Activated CD4-positive, alpha-beta memory T cell treated with anti-CD3 and anti-CD28 coated beads, Interleukin-2, amount 10 ng/mL, durations not matched to agents 7 days and 5 days (primary cell): ENCODE data around the gene DOCK9. TPM values are rescaled to one million over a fixed set of nuclear protein-coding genes. Genes with fewer than 3 reads are reported as not detected.

Experiments
- CTCF ChIA-PET: fragments of 350-600 bp; sonication (Branson Sonifier 250); formaldehyde crosslinking; loops from one replicate; lab custom pipeline; 2021; ENCODE audit warnings: antibody characterized with exemption, inconsistent platforms; lab: Charles Lee
- POLR2A ChIA-PET: fragments of 350-600 bp; sonication (Branson Sonifier 250); formaldehyde crosslinking; loops from one replicate; lab custom pipeline; 2021; ENCODE audit warnings: antibody characterized with exemption; lab: Charles Lee
- DNase-seq: peaks from one replicate; pipeline ENCODE4 v3.0.0-alpha.2; 2020
- H3K27ac Mint-ChIP-seq: one replicate; pipeline ENCODE4 v1.8.0; 2021; ENCODE audit warnings: mild to moderate bottlenecking, mixed read lengths
- H3K27me3 Mint-ChIP-seq: one replicate; pipeline ENCODE4 v1.8.0; 2021; ENCODE audit warnings: mixed read lengths
- H3K36me3 Mint-ChIP-seq: one replicate; pipeline ENCODE4 v1.8.0; 2021; ENCODE audit warnings: low read depth, mixed read lengths
- H3K4me1 Mint-ChIP-seq: one replicate; pipeline ENCODE4 v1.8.0; 2021; ENCODE audit warnings: mixed read lengths
- H3K4me3 Mint-ChIP-seq: one replicate; pipeline ENCODE4 v1.8.0; 2021; ENCODE audit warnings: mild to moderate bottlenecking, mixed read lengths
- H3K9me3 Mint-ChIP-seq: one replicate; pipeline ENCODE4 v1.8.0; 2021; ENCODE audit warnings: mixed read lengths
- total RNA-seq, 2 experiments: library from RNA; stranded (reverse); gene quantifications; one replicate each; pipeline ENCODE4 v1.2.3, GENCODE V29; 2021

The DOCK9 gene
- total RNA-seq, 2 experiments from 2014 or later = 86.0 to 87.7 TPM

DNA sequence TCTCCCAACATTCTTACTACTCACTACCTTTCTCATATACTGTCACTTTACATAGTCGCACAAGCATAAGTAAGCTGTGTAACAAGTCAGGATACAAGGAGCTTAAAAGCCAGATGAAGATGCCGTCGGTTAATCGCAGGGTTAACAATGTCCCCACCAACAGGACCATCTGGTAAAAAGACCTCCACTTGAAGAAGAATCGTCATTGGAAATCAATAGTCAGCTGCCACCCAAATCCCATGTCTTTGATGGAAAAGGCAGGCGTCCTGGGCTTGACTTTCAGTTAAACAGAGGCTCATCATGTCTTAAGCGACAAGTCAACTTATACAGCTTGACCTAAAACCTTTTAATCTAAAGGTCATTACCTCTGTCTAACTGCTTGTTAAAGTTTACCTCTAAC lies 27.2 kb downstream of the DOCK9 start:
- Mint-ChIP-seq H3K36me3 (peaks cover 25% of the 10 kb centered on the region), H3K9me3 (no peaks in the 10 kb centered on the region), H3K27me3 (no peaks in the 10 kb centered on the region), H3K4me3 (no peak overlapping the region), H3K4me1 (peaks cover 2% of the 10 kb centered on the region), H3K27ac (no peak overlapping the region)
- ChIA-PET POLR2A (interaction anchor here (1.1 kb wide), 1 partner anchor 10 kb away, joined by 4 read pairs; no protein-coding TSS in a partner anchor), CTCF (no interaction called here)
- DNase-seq = no peak

DNA sequence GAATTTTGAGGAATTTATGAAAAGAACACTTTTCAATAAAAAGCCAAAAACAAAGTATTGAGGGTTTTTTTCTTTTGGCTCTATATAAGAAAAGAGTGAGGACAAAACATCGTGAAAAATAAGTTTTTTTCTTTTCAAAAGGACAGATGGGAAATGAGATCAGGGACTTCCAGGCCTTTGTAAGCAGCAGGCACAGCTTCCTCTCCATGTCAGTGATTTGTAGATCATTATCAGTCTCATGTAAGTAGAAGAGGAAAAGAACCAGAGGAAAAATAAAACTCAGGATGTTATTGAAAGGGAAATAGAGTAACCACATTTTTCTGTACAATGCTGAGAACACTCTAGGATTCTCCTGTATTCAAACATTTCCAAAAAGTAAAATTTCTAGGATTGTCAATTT lies 29.9 kb downstream of the DOCK9 start:
- Mint-ChIP-seq H3K27me3 (no peaks in the 10 kb centered on the region), H3K4me3 (no peak overlapping the region), H3K27ac (no peak overlapping the region), H3K36me3 (peaks cover 20% of the 10 kb centered on the region), H3K4me1 (peaks cover 2% of the 10 kb centered on the region), H3K9me3 (no peaks in the 10 kb centered on the region)
- CTCF ChIA-PET = no interaction called here
- POLR2A ChIA-PET = no interaction called here
- DNase-seq = no peak

DNA sequence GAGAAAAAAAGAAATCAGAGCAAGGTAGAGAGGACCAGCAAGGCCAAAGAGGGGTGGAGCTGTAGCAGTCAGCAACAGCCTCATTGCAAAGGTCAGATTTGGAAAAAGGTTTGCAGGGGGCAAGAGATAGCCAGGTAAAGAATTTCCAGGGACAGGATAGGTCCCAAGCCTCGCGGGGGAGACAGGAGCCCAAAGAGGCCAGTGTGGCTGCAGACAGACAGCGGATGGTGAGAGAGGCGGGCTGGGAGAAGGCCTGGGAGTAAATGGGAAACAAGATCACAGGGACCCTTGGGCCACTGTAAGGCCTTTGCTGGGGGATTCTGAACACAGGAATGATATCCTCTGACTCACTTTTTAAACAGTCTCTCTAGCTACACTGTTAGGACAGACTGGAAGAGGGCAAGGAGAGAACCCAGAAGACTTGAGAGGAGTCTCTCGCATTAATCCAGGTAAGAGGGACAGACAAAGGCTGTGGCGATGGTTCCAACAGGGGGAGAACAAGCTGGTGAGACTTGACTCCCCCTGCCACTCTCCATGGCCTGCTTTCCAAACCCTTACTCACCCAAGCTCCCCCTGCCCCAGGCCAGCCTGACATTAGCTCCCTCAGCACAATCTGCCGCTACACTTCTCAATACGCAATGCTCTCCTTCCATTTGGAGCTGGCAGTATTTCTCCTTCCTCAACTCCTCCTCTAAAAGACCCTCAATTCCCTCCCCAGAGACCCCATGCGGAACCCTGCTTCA lies 31.8 kb downstream of the DOCK9 start:
- Mint-ChIP-seq H3K27ac (no peak overlapping the region), H3K4me1 (peaks cover 2% of the 10 kb centered on the region), H3K36me3 (peaks cover 12% of the 10 kb centered on the region), H3K27me3 (no peaks in the 10 kb centered on the region), H3K9me3 (no peaks in the 10 kb centered on the region), H3K4me3 (no peak overlapping the region)
- ChIA-PET CTCF (no interaction called here), POLR2A (no interaction called here)
- no peak for DNase-seq

DNA sequence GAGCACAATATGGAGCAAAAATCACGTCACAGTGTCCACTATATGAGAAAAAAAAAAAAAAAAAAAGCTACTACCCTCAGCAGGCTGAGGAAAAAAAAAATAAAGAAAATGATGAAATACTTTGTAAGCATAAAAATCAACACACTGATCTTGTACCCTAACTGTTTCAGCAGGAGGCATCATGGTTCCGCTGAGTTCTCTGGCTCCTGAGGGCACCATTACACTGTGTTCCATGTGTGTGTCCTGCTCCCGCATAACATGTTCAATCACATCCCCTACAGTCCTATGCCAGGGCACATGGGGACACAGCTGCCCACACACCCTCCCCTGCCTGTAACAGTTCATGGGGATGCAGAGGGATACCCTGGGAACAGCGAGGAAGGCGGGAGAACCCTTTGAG lies 33.5 kb downstream of the DOCK9 start:
- no peak overlapping the region for H3K4me3 Mint-ChIP-seq
- H3K27ac Mint-ChIP-seq = no peak overlapping the region
- peaks cover 12% of the 10 kb centered on the region for H3K36me3 Mint-ChIP-seq
- DNase-seq = no peak
- ChIA-PET POLR2A (no interaction called here), CTCF (no interaction called here)
- H3K4me1 Mint-ChIP-seq = peaks cover 2% of the 10 kb centered on the region
- H3K9me3 Mint-ChIP-seq = no peaks in the 10 kb centered on the region
- H3K27me3 Mint-ChIP-seq = no peaks in the 10 kb centered on the region

DNA sequence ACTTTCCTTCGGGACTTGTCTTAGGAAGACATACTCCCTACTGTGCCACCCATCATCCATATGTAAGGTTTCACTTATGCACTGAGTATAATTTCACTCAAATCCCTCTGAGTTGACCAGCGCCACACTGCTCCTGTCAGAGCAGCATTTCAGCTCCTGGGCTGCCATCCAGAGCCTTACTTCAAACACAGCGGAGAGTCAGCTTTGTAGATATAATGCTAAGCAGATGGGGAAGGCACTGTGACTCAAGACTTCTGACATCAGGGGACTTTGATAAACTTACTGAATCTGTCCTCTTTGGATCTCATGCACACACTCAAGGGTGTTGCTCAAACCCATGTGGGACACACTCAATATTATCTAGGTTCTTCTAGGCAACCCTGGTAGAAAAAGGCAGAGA lies 34.9 kb downstream of the DOCK9 start:
- Mint-ChIP-seq H3K27me3 (no peaks in the 10 kb centered on the region), H3K36me3 (peaks cover 12% of the 10 kb centered on the region), H3K4me3 (no peak overlapping the region), H3K9me3 (no peaks in the 10 kb centered on the region), H3K4me1 (no peaks in the 10 kb centered on the region), H3K27ac (no peak overlapping the region)
- CTCF ChIA-PET = interaction anchor here (0.9 to 1.4 kb wide), 2 partner anchors 11 to 86 kb away, joined by 3 to 4 read pairs; no protein-coding TSS in a partner anchor
- POLR2A ChIA-PET = no interaction called here
- DNase-seq = no peak

DNA sequence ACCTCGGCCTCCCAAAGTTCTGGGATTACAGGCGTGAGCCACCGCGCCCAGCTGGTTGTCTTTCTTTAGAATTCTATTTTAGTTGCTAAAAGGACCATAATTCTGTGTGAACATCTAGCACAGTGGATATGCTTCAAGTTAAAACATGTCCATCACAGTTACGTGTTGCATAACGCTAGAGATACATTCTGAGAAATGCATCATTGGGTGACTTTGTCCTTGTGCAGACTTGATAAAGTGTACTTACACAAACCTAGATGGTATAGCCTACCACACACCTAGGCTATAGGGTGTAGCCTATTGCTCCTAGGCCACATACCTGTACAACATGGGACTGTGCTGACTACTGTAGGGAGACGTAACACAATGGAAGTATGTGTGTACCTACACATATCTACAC lies 35.4 kb downstream of the DOCK9 start:
- Mint-ChIP-seq H3K27ac (no peak overlapping the region), H3K4me3 (no peak overlapping the region), H3K36me3 (peaks cover 12% of the 10 kb centered on the region), H3K27me3 (no peaks in the 10 kb centered on the region), H3K4me1 (no peaks in the 10 kb centered on the region), H3K9me3 (no peaks in the 10 kb centered on the region)
- CTCF ChIA-PET = no interaction called here
- DNase-seq = no peak
- POLR2A ChIA-PET = no interaction called here

DNA sequence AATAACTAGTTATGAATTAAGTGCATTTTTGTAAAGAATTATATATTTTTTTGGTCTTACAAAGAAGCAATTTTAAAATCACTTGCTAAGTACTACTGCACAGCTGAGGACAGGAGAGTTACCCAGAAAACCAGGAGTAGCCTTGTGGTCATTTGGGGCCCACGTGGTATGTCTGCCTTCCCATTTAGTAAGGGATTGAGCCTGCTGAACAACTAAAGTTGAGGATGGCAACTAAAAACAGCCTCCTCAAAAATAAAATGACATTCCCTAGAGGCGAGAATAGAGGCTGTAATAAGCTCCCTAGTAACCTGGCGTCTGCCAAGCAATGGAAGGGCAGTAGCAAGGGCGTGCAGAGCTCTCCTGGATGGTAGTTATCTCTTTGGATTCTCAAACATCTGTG lies 36.3 kb downstream of the DOCK9 start:
- no peak for DNase-seq
- no peaks in the 10 kb centered on the region for H3K27me3 Mint-ChIP-seq
- H3K27ac Mint-ChIP-seq = no peak overlapping the region
- H3K4me3 Mint-ChIP-seq = no peak overlapping the region
- ChIA-PET CTCF (interaction anchor here (0.7 kb wide), 1 partner anchor 60 kb away, joined by 3 read pairs; no protein-coding TSS in a partner anchor), POLR2A (no interaction called here)
- H3K9me3 Mint-ChIP-seq = no peaks in the 10 kb centered on the region
- H3K4me1 Mint-ChIP-seq = no peaks in the 10 kb centered on the region
- H3K36me3 Mint-ChIP-seq = peaks cover 10% of the 10 kb centered on the region

DNA sequence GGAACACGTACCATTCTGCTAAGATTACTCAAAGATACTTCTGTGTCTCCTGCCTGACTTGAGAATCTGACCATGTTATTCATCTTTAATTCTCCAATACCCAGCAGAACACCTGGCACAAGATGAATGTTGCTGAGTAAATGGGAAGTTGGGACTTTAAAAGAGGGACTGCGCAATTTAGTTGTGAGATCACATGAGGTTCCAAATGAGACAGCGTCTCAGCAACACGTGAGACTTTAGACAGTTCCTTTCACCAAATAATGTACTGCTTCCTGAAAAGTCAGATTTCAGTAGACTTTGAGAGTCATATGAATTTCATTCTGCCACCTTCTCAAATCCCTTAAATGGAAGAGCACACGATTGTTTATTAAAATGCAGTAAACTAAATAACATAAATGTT lies 36.7 kb downstream of the DOCK9 start:
- H3K27me3 Mint-ChIP-seq = no peaks in the 10 kb centered on the region
- DNase-seq = no peak
- H3K36me3 Mint-ChIP-seq = peaks cover 9% of the 10 kb centered on the region
- H3K4me1 Mint-ChIP-seq = no peaks in the 10 kb centered on the region
- no peak overlapping the region for H3K4me3 Mint-ChIP-seq
- peaks cover under 1% of the 10 kb centered on the region for H3K9me3 Mint-ChIP-seq
- H3K27ac Mint-ChIP-seq = no peak overlapping the region
- ChIA-PET CTCF (interaction anchor here (0.7 kb wide), 1 partner anchor 61 kb away, joined by 3 read pairs; no protein-coding TSS in a partner anchor), POLR2A (no interaction called here)

- DNase-seq = no peak
- Mint-ChIP-seq H3K27ac (no peak overlapping the region), H3K27me3 (no peaks in the 10 kb centered on the region), H3K9me3 (peaks cover 4% of the 10 kb centered on the region), H3K36me3 (peaks cover 13% of the 10 kb centered on the region), H3K4me3 (no peak overlapping the region), H3K4me1 (no peaks in the 10 kb centered on the region)
- POLR2A ChIA-PET = no interaction called here
- CTCF ChIA-PET = no interaction called here
Observed at GRCh38 chr13:98940325-98941001, 37.4 kb downstream of the DOCK9 start.

DNA sequence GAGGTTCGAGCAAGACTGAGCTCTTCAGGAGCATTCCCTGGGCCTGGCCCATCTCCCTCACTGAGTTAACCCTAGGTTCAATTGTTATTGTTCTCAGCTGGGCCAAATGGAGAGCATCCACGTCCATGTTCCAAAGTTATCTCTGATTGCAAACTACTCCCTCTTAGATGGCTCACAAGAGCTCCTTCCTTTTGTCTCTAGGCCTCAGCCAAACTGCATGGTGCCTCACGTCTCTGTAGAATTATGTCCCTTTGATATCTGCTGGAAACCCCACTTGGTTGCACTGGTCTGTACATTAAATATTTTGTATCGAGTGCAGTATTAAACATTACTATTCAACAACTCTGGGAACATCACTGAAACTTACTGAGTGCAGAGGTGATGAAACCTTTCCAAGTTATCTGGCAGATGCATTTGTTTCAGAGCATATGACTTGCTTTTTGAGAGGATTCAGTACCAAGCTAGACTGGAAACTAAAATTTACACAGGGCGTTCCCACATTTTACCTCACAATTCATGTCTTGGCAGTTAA lies 38.1 kb downstream of the DOCK9 start:
- Mint-ChIP-seq H3K9me3 (peaks cover 7% of the 10 kb centered on the region), H3K27me3 (no peaks in the 10 kb centered on the region), H3K4me1 (no peaks in the 10 kb centered on the region), H3K27ac (no peak overlapping the region), H3K36me3 (peaks cover 12% of the 10 kb centered on the region), H3K4me3 (no peak overlapping the region)
- no peak for DNase-seq
- CTCF ChIA-PET = no interaction called here
- POLR2A ChIA-PET = no interaction called here

- Mint-ChIP-seq H3K9me3 (peaks cover 14% of the 10 kb centered on the region), H3K27ac (no peak overlapping the region), H3K36me3 (peaks cover 17% of the 10 kb centered on the region), H3K4me3 (no peak overlapping the region), H3K27me3 (no peaks in the 10 kb centered on the region), H3K4me1 (no peaks in the 10 kb centered on the region)
- no peak for DNase-seq
- POLR2A ChIA-PET = no interaction called here
- CTCF ChIA-PET = no interaction called here
Observed at GRCh38 chr13:98938801-98939200, 39.1 kb downstream of the DOCK9 start.

GRCh38 chr13:98937911-98938381 lies 39.9 kb downstream of the DOCK9 start:
- Mint-ChIP-seq H3K4me1 (no peaks in the 10 kb centered on the region), H3K27me3 (no peaks in the 10 kb centered on the region), H3K27ac (no peak overlapping the region), H3K9me3 (peaks cover 19% of the 10 kb centered on the region), H3K4me3 (no peak overlapping the region), H3K36me3 (peaks cover 22% of the 10 kb centered on the region)
- CTCF ChIA-PET = interaction anchor here (0.6 kb wide), 1 partner anchor 580 kb away, joined by 3 read pairs; no protein-coding TSS in a partner anchor
- no peak for DNase-seq
- POLR2A ChIA-PET = no interaction called here

- H3K9me3 Mint-ChIP-seq = peaks cover 19% of the 10 kb centered on the region
- no peak overlapping the region for H3K27ac Mint-ChIP-seq
- no peak for DNase-seq
- no peak overlapping the region for H3K4me3 Mint-ChIP-seq
- no peaks in the 10 kb centered on the region for H3K27me3 Mint-ChIP-seq
- no peaks in the 10 kb centered on the region for H3K4me1 Mint-ChIP-seq
- H3K36me3 Mint-ChIP-seq = peaks cover 32% of the 10 kb centered on the region
- CTCF ChIA-PET = interaction anchor here (1.0 kb wide), 1 partner anchor 9 kb away, joined by 3 read pairs; no protein-coding TSS in a partner anchor
- POLR2A ChIA-PET = no interaction called here
Observed at GRCh38 chr13:98934243-98934642, 43.6 kb downstream of the DOCK9 start.
